ENCODE data around the gene SYMPK.
A peak's percentile ranks its signal among the peaks of the same experiment; 100 is the strongest.

SYMPK gene

GRCh38 chr19:45883586-45883880 lies 20.6 kb upstream of the SYMPK start:
- no peak for DNase-seq (ENCODE audit: low read depth in 1 of 2, low spot score in 1 of 2)
- no peak for TF ChIP-seq JUND (IDR thresholded peaks at IDR 0.05; ENCODE audit: low read depth)
- in situ Hi-C loops (cut with HindIII; ENCODE audit: low pct_unique_long_range_greater_than_20kb, low sequenced_read_pairs): no loop called here

GRCh38 chr19:45882652-45883585 lies 20.0 kb upstream of the SYMPK start:
- peak in 1 of 2 experiments; percentile 86 for DNase-seq (ENCODE audit: low read depth in 1 of 2, low spot score in 1 of 2)
- in situ Hi-C loops (cut with HindIII; ENCODE audit: low pct_unique_long_range_greater_than_20kb, low sequenced_read_pairs): no loop called here
- no peak for TF ChIP-seq JUND (IDR thresholded peaks at IDR 0.05; ENCODE audit: low read depth)

- no peak for TF ChIP-seq JUND (IDR thresholded peaks at IDR 0.05; ENCODE audit: low read depth)
- no peak for DNase-seq (ENCODE audit: low read depth in 1 of 2, low spot score in 1 of 2)
- in situ Hi-C loops (cut with HindIII; ENCODE audit: low pct_unique_long_range_greater_than_20kb, low sequenced_read_pairs): no loop called here
Observed at GRCh38 chr19:45881909-45882528, 19.1 kb upstream of the SYMPK start.

- in situ Hi-C loops (cut with HindIII; ENCODE audit: low pct_unique_long_range_greater_than_20kb, low sequenced_read_pairs): no loop called here
- TF ChIP-seq JUND (IDR thresholded peaks at IDR 0.05; ENCODE audit: low read depth): no peak
- no peak for DNase-seq (ENCODE audit: low read depth in 1 of 2, low spot score in 1 of 2)
Observed at GRCh38 chr19:45881082-45881908, 18.3 kb upstream of the SYMPK start.

- TF ChIP-seq JUND (IDR thresholded peaks at IDR 0.05; ENCODE audit: low read depth): no peak
- no peak for DNase-seq (ENCODE audit: low read depth in 1 of 2, low spot score in 1 of 2)
- in situ Hi-C loops (cut with HindIII; ENCODE audit: low pct_unique_long_range_greater_than_20kb, low sequenced_read_pairs): no loop called here
Observed at GRCh38 chr19:45879971-45880370, 17.0 kb upstream of the SYMPK start.

- no peak for TF ChIP-seq JUND (IDR thresholded peaks at IDR 0.05; ENCODE audit: low read depth)
- in situ Hi-C loops (cut with HindIII; ENCODE audit: low pct_unique_long_range_greater_than_20kb, low sequenced_read_pairs): no loop called here
- no peak for DNase-seq (ENCODE audit: low read depth in 1 of 2, low spot score in 1 of 2)
Observed at GRCh38 chr19:45879055-45879454, 16.1 kb upstream of the SYMPK start.

- TF ChIP-seq JUND (IDR thresholded peaks at IDR 0.05; ENCODE audit: low read depth): no peak
- peak in 1 of 2 experiments; percentile 42 for DNase-seq (ENCODE audit: low read depth in 1 of 2, low spot score in 1 of 2)
- in situ Hi-C loops (cut with HindIII; ENCODE audit: low pct_unique_long_range_greater_than_20kb, low sequenced_read_pairs): no loop called here
Observed at GRCh38 chr19:45878043-45878794, 15.3 kb upstream of the SYMPK start.

- TF ChIP-seq JUND (IDR thresholded peaks at IDR 0.05; ENCODE audit: low read depth): no peak
- in situ Hi-C loops (cut with HindIII; ENCODE audit: low pct_unique_long_range_greater_than_20kb, low sequenced_read_pairs): no loop called here
- DNase-seq (ENCODE audit: low read depth in 1 of 2, low spot score in 1 of 2): no peak
Observed at GRCh38 chr19:45876411-45877197, 13.7 kb upstream of the SYMPK start.

GRCh38 chr19:45876161-45876410 lies 13.1 kb upstream of the SYMPK start:
- in situ Hi-C loops (cut with HindIII; ENCODE audit: low pct_unique_long_range_greater_than_20kb, low sequenced_read_pairs): no loop called here
- no peak for TF ChIP-seq JUND (IDR thresholded peaks at IDR 0.05; ENCODE audit: low read depth)

GRCh38 chr19:45874620-45874966 lies 11.6 kb upstream of the SYMPK start:
- in situ Hi-C loops (cut with HindIII; ENCODE audit: low pct_unique_long_range_greater_than_20kb, low sequenced_read_pairs): no loop called here
- TF ChIP-seq JUND (IDR thresholded peaks at IDR 0.05; ENCODE audit: low read depth): no peak
- DNase-seq (ENCODE audit: low read depth in 1 of 2, low spot score in 1 of 2): no peak

More at GRCh38 chr19:45876161-45876410, 13.1 kb upstream of the SYMPK start:
- DNase-seq (ENCODE audit: low read depth in 1 of 2, low spot score in 1 of 2): no peak

GRCh38 chr19:45873219-45873772 lies 10.3 kb upstream of the SYMPK start:
- TF ChIP-seq JUND (IDR thresholded peaks at IDR 0.05; ENCODE audit: low read depth): no peak
- DNase-seq (ENCODE audit: low read depth in 1 of 2, low spot score in 1 of 2): no peak
- in situ Hi-C loops (cut with HindIII; ENCODE audit: low pct_unique_long_range_greater_than_20kb, low sequenced_read_pairs): no loop called here
